ENCODE data around the gene VPS4A. TPM values are rescaled to one million over a fixed set of nuclear protein-coding genes. Genes with fewer than 3 reads are reported as not detected.

VPS4A gene
- total RNA-seq, 2 donors from 2014 or later: 41.1 to 45.3 TPM

- ATAC-seq (replicated peaks in 1 of 2) (no peak), DNase-seq (no peak)
- H3K27ac Mint-ChIP-seq: peak overlapping the region; percentile 35
- no peaks in the 10 kb centered on the region for H3K9me3 Mint-ChIP-seq
- H3K27me3 Mint-ChIP-seq (ENCODE audit: low read depth): no peaks in the 10 kb centered on the region
- peaks cover 66% of the 10 kb centered on the region for H3K4me1 Mint-ChIP-seq (ENCODE audit: low read depth)
- peak overlapping the region in 1 of 2 donors; percentile 5 for H3K4me3 Mint-ChIP-seq
- H3K36me3 Mint-ChIP-seq (ENCODE audit: insufficient read depth in 2 of 2): peaks cover 8 to 19% of the 10 kb centered on the region in 2 donors
These were observed 13.6 kb downstream of the VPS4A start for GRCh38 chr16:69324585-69325253.

- DNase-seq (no peak), ATAC-seq (replicated peaks in 1 of 2) (no peak)
- no peaks in the 10 kb centered on the region for H3K9me3 Mint-ChIP-seq
- peak overlapping the region; percentile 15 to 66 for H3K4me3 Mint-ChIP-seq
- H3K27me3 Mint-ChIP-seq (ENCODE audit: low read depth): no peaks in the 10 kb centered on the region
- peak overlapping the region; percentile 60 for H3K27ac Mint-ChIP-seq
- peaks cover 66% of the 10 kb centered on the region for H3K4me1 Mint-ChIP-seq (ENCODE audit: low read depth)
- peaks cover 8 to 19% of the 10 kb centered on the region in 2 donors for H3K36me3 Mint-ChIP-seq (ENCODE audit: insufficient read depth in 2 of 2)
These were observed 14.6 kb downstream of the VPS4A start for GRCh38 chr16:69325784-69326171.

GRCh38 chr16:69326172-69326873 lies 15.2 kb downstream of the VPS4A start:
- DNase-seq (no peak), ATAC-seq (replicated peaks in 1 of 2) (no peak)
- H3K9me3 Mint-ChIP-seq: no peaks in the 10 kb centered on the region
- H3K36me3 Mint-ChIP-seq (ENCODE audit: insufficient read depth in 2 of 2): peaks cover 8 to 19% of the 10 kb centered on the region in 2 donors
- H3K4me3 Mint-ChIP-seq: peak overlapping the region; percentile 65 to 66
- peak overlapping the region; percentile 56 for H3K27ac Mint-ChIP-seq
- H3K27me3 Mint-ChIP-seq (ENCODE audit: low read depth): no peaks in the 10 kb centered on the region
- peaks cover 70% of the 10 kb centered on the region for H3K4me1 Mint-ChIP-seq (ENCODE audit: low read depth)

DNA sequence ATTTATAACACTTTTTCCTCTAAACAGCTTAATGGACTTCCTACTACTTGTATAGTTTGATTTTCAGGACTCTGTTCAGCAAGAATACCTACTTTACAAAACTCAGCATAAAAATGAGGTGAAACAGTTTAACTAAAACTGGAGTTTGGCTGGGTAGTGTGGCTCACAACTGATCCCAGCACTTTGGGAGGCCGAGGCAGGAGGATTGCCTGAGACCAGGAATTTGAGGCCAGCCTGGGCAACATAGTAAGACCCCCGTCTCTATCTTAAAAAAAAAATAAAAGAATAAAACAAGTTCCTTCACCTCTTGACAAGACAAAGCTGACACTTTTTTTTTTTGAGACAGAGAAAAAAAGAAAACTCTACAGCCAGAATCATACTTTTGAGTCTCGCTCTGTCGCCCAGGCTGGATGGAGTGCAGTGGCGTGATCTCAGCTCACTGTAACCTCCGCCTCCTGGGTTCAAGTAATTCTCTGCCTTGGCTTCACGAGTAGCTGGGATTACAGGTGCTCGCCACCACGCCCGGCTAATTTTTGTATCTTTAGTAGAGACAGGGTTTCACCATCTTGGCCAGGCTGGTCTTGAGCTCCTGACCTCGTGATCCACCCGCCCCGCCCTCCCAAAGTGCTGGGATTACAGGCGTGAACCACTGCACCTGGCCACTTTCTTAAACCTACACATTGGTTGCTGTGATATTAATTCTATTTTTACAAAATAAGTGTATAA lies 16.6 kb downstream of the VPS4A start:
- no peak for ATAC-seq (replicated peaks in 1 of 2)
- peak overlapping the region; percentile 81 to 89 for H3K4me3 Mint-ChIP-seq
- no peaks in the 10 kb centered on the region for H3K9me3 Mint-ChIP-seq
- peaks cover 70% of the 10 kb centered on the region for H3K4me1 Mint-ChIP-seq (ENCODE audit: low read depth)
- H3K36me3 Mint-ChIP-seq (ENCODE audit: insufficient read depth in 2 of 2): peaks cover 6 to 16% of the 10 kb centered on the region in 2 donors
- H3K27me3 Mint-ChIP-seq (ENCODE audit: low read depth): no peaks in the 10 kb centered on the region
- no peak for DNase-seq
- peak overlapping the region; percentile 77 for H3K27ac Mint-ChIP-seq

- Mint-ChIP-seq H3K27me3 (ENCODE audit: low read depth) (no peaks in the 10 kb centered on the region), H3K27ac (peak overlapping the region; percentile 45), H3K9me3 (no peaks in the 10 kb centered on the region), H3K4me1 (ENCODE audit: low read depth) (peaks cover 73% of the 10 kb centered on the region), H3K4me3 (peak overlapping the region; percentile 81 to 89), H3K36me3 (ENCODE audit: insufficient read depth in 2 of 2) (peaks cover 6 to 17% of the 10 kb centered on the region in 2 donors)
- ATAC-seq (replicated peaks in 1 of 2): no peak
- peak in 1 of 2 donors; percentile 23 for DNase-seq
These were observed 17.7 kb downstream of the VPS4A start for GRCh38 chr16:69328854-69329316.

- Mint-ChIP-seq H3K27ac (peak overlapping the region; percentile 45), H3K36me3 (ENCODE audit: insufficient read depth in 2 of 2) (peaks cover 6 to 20% of the 10 kb centered on the region in 2 donors), H3K4me1 (ENCODE audit: low read depth) (peaks cover 72% of the 10 kb centered on the region), H3K9me3 (no peaks in the 10 kb centered on the region), H3K4me3 (peak overlapping the region; percentile 81 to 89), H3K27me3 (ENCODE audit: low read depth) (no peaks in the 10 kb centered on the region)
- ATAC-seq (replicated peaks in 1 of 2) (peak; percentile 52 to 56), DNase-seq (peak in 1 of 2 donors; percentile 59)
These were observed 18.5 kb downstream of the VPS4A start for GRCh38 chr16:69329369-69330285.

GRCh38 chr16:69330286-69331109 lies 19.3 kb downstream of the VPS4A start, which contains the start of gene PDF:
Gene PDF, minus strand, starts transcription at chr16:69330588. Its CDS starts 18 bp downstream, at chr16:69330570.
- ATAC-seq (replicated peaks in 1 of 2) (peak; percentile 96 to 97), DNase-seq (peak; percentile 89 to 91)
- H3K4me1 Mint-ChIP-seq (ENCODE audit: low read depth): peaks cover 64% of the 10 kb centered on the region
- peak within 1 kb of the TSS; percentile 84 for H3K27ac Mint-ChIP-seq
- peak within 1 kb of the TSS; percentile 89 to 90 for H3K4me3 Mint-ChIP-seq
- H3K36me3 Mint-ChIP-seq (ENCODE audit: insufficient read depth in 2 of 2): peaks cover 10 to 23% of the 10 kb centered on the region in 2 donors
- no peaks in the 10 kb centered on the region for H3K27me3 Mint-ChIP-seq (ENCODE audit: low read depth)
- no peaks in the 10 kb centered on the region for H3K9me3 Mint-ChIP-seq

- peaks cover 57% of the 10 kb centered on the region for H3K4me1 Mint-ChIP-seq (ENCODE audit: low read depth)
- H3K27ac Mint-ChIP-seq: no peak overlapping the region
- H3K36me3 Mint-ChIP-seq (ENCODE audit: insufficient read depth in 2 of 2): peaks cover 10 to 26% of the 10 kb centered on the region in 2 donors
- no peak overlapping the region for H3K4me3 Mint-ChIP-seq
- no peak for ATAC-seq (replicated peaks in 1 of 2)
- no peaks in the 10 kb centered on the region for H3K27me3 Mint-ChIP-seq (ENCODE audit: low read depth)
- H3K9me3 Mint-ChIP-seq: no peaks in the 10 kb centered on the region
- no peak for DNase-seq
These were observed 23.5 kb downstream of the VPS4A start for GRCh38 chr16:69334696-69335095.

DNA sequence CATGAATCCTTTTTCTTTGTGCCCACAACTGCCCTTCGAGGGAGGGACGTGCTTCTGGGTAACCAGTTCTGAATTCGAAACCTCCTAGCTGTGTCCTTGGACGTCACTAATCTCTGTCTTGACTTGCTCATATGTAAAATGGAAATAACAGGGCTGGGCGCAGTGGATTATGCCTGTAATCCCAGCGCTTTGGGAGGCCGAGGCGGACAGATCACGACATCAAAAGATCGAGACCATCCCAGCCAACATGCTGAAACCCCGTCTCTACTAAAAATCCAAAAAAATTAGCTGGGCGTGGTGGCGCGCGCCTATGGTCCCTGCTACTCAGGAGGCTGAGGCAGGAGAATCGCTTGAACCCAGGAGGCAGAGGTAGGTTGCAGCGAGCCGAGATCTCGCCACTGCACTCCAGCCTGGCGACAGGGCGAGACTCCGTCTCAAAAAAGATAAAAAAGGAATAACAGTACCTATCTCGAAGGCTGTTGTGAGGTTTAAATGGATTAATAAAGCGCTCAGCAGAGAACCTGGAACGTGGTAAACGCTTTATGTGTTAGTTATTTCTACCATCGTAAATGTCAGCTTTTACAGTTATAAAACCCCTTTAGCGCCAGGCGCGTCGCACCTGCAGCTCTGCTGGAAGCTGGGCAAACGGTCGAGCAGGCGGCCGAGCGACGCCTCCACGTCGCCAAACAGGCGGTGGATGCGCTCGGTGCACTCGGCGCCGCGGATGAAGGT lies 27.6 kb downstream of the VPS4A start:
- H3K4me1 Mint-ChIP-seq (ENCODE audit: low read depth): peaks cover 69% of the 10 kb centered on the region
- H3K4me3 Mint-ChIP-seq: peak overlapping the region; percentile 96 to 97
- no peak for ATAC-seq (replicated peaks in 1 of 2)
- no peak for DNase-seq
- no peaks in the 10 kb centered on the region for H3K9me3 Mint-ChIP-seq
- H3K27ac Mint-ChIP-seq: peak overlapping the region; percentile 87
- H3K36me3 Mint-ChIP-seq (ENCODE audit: insufficient read depth in 2 of 2): peaks cover 15 to 31% of the 10 kb centered on the region in 2 donors
- no peaks in the 10 kb centered on the region for H3K27me3 Mint-ChIP-seq (ENCODE audit: low read depth)

- Mint-ChIP-seq H3K4me3 (peak within 1 kb of the TSS; percentile 96 to 97), H3K36me3 (ENCODE audit: insufficient read depth in 2 of 2) (peaks cover 15 to 28% of the 10 kb centered on the region in 2 donors)
These were observed 28.3 kb downstream of the VPS4A start, which contains the start of the genes COG8 and NIP7 for GRCh38 chr16:69339289-69340094. Gene COG8, minus strand, starts transcription at chr16:69339564. Its CDS starts 12 bp downstream, at chr16:69339552. Gene NIP7, plus strand, starts transcription at chr16:69339772. Its CDS starts 58 bp downstream, at chr16:69339830.

More at GRCh38 chr16:69339289-69340094, 28.3 kb downstream of the VPS4A start, which contains the start of the genes COG8 and NIP7:
- ATAC-seq (replicated peaks in 1 of 2) (peak; percentile 91 to 95), DNase-seq (peak; percentile 94)
- no peaks in the 10 kb centered on the region for H3K27me3 Mint-ChIP-seq (ENCODE audit: low read depth)
- no peaks in the 10 kb centered on the region for H3K9me3 Mint-ChIP-seq
- peaks cover 63% of the 10 kb centered on the region for H3K4me1 Mint-ChIP-seq (ENCODE audit: low read depth)
- H3K27ac Mint-ChIP-seq: peak within 1 kb of the TSS; percentile 98

Data from activated T-cell treated with anti-CD3 and anti-CD28 coated beads, Interleukin-2, amount 50 U/mL, for 72 hours (primary cell).